ENCODE measurements around the gene SLK.

SLK gene

DNA sequence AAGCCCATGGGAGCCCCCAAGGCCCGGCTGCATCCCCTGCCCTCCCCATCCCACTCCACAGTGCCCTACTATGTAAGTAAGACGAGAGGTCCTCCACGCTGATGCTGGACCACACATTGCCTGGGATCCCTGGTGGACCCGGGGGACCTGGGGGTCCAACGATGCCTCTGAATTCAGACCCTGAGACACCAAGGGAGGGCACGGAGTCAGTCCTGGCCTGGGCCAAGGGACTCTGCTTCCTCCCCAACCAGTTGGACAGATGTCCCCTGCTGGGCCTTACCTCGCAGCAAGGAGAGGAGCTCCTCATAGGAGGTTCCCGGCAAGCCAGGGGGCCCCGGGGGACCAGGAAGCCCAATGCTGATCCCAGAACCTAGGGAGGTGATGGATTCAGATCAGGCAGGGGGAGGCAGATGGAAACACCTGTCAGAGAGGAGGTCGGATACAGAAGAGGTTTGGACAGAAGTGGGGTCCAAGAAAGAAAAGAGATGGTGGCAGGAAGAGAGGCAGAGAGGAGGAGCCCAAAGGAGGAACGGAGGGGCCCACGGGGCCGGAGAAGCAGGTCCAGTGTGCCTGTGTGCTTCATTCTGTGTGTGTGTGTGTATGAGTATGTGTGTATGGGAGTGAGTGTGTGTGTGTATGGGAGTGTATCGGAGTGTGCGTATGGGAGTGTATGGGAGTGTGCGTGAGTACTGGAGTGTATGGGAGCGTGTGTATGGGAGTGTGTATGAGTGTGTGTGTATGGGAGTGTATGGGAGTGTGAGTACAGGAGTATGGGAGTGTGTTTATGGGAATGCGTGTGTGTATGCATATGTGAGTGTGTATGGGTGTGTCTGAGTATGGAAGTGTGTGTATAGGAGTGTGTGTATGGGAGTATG lies 68.5 kb downstream of the SLK start:
- no peak for DNase-seq

- no peak for DNase-seq
These were observed 69.1 kb downstream of the SLK start for GRCh38 chr10:104036069-104036384.

- no peak for DNase-seq
These were observed 69.7 kb downstream of the SLK start for GRCh38 chr10:104036518-104037260.

DNA sequence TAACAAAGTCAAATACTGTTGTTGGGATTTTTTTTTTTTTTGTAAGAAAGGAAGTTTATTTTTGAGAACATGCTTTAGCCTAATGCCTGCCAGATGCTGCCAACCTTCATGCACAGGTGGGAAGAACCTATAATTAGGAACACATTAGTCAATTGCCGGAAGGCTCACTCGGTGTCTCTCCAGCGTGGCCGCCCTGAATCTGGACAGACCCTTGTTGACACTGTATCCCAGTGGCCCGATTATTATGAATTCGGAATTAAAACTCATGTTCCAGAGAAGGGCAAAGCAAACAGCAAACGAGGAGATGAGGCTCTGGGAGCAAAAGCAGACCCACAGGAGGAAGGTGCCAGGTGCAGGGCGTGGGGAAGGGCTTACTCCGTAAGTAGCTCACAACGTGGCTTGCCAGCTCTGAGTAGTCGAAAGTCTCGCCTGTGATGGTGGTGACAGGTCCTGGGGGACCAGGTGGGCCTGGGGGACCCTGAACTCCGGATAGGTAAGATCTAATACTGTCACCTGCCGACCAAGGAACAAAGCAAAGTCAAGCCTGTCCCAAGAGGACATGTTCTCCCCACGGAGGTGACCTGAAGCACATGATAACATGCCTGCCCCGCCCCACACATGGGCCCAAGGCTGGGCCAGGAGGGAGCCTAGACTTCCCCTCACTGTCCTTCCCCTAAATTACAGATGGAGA lies 70.5 kb downstream of the SLK start:
- no peak for DNase-seq

DNA sequence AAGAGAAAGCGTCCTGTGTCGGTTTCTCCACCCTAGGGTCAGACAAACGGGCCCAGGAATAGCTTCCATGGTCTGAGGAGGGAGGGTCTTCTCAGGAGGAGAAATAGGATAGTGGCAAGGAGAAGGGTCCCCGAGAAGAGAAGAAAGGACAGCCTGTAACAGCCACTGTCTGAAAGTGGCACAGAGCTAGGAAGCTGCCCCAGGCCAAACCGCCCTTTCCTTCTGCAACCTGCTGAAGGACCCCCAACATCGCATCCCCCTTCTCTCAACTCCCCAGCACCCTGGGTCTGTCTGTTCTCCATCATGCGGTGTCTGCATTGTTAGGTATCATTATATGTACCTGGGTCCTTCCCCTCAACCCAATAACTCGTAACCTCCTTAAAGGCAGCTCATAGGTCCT lies 71.6 kb downstream of the SLK start:
- no peak for DNase-seq

GRCh38 chr10:104038958-104039752 lies 72.2 kb downstream of the SLK start:
- no peak for DNase-seq

DNA sequence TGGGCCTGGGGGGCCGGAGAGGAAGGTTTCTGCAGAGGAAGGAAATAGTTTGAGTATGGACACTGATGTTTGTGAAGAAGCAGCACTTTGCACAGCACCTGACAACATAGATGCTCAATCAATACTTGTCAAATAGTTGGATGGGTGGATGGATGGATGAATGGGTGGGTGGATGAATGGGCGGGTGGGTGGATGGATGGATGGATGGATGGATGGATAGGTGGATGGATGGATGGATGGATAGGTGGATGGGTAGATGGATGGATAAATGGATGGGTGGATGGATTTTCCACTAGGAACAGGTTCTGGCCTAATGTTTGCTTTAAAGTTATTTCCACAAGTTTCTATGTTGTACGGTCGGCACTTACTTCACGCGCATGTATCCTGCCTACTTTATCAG lies 73.4 kb downstream of the SLK start:
- no peak for DNase-seq

- DNase-seq, result no peak
These were observed 74.2 kb downstream of the SLK start for GRCh38 chr10:104040862-104041789.

DNA sequence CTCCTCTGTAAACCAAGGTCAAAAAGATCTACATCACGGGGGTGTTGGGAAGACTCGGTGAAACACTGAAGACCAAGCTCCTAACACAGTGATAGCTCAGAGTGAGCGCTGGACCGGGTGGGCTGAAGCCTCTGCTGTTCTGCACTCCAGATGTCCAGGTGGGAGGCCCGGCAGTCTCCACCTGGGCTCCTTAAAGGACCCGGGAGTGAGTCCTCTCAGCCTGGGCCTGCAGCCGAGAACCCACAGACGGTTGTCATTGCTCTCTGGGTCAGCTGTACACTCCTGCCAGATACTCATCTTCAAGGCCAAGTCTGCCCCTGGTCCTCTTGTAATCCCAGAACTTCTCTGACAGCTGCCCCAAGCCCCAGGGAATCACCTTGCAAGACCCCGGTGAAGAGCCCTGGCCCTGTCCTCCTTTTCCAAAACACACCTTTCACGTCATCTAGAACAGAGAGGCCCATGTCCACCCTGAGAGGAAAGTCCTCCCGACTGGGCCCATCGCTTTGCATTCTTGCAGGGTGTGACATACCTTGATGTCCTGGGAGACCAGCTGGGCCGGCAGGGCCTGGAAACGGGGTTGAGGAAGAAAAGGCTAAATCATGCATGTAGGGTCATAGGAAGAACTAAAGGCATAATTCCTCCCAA lies 75.1 kb downstream of the SLK start:
- no peak for DNase-seq

GRCh38 chr10:104043185-104043830 lies 76.4 kb downstream of the SLK start:
- DNase-seq, result no peak

GRCh38 chr10:104043854-104044253 lies 76.9 kb downstream of the SLK start:
- no peak for DNase-seq

GRCh38 chr10:104045151-104046089 lies 78.5 kb downstream of the SLK start:
- no peak for DNase-seq

DNA sequence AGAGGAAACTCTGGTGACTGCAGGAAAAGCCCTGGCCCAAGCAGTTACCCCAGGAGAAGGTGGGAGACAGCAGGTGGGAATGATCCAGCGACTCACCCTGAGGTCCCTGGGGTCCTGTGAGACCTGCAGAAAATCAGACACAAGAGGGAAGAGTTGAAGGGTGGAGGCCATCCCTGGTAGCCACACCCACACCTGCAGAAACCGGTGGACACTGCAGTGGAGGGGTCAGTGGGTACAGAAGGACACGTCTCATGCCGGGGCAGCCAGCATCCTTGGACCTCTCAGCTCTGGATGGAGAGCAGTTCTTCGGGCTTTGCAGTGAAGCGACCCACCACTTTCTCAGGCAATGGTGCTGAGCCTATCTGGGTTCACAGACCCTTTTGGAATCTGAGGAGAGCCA lies 79.7 kb downstream of the SLK start:
- DNase-seq, result no peak

- DNase-seq, result no peak
These were observed 82.7 kb downstream of the SLK start for GRCh38 chr10:104049504-104050250.

- DNase-seq, result no peak
These were observed 85.5 kb downstream of the SLK start for GRCh38 chr10:104052431-104052830.

DNA sequence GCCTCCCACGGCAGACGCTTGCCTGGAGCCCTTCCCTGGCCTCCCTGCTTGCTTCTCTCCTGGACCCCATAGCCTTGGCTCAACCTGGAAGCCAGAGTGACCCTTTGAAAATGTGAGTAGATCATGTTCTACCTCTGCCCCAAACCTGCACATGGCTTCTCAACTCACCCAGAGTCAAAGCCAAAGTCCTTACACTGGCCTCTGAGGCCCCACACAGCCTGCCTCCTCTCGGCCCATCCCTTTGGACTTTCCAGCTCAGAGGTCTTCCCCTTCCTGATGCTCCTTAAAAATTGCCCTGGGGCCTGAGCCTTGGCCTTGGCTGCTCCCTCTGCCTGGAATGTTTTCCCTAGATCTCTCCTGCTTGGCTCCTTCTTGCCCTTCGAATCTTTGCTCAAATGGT lies 86.3 kb downstream of the SLK start:
- DNase-seq, result no peak

DNA sequence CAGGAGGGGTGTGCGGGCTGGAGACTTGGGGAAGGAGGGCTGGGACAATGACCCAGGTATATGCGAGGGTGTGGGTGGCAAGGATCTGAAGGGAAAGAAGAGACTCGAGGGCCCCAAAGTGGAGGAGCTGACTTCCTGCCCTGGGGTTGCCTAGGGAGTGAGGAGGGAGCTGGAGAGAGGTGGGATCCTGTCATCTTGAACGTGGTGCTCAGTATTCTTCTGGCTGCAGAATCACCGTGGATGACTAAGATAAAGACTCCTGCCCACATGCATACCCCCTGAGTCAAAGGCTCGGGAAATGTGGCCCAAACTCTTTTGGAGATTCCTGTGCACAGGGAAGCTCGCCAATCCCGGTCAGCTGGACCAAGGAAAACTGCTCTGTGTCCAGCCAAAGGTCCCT lies 87.5 kb downstream of the SLK start:
- no peak for DNase-seq

DNA sequence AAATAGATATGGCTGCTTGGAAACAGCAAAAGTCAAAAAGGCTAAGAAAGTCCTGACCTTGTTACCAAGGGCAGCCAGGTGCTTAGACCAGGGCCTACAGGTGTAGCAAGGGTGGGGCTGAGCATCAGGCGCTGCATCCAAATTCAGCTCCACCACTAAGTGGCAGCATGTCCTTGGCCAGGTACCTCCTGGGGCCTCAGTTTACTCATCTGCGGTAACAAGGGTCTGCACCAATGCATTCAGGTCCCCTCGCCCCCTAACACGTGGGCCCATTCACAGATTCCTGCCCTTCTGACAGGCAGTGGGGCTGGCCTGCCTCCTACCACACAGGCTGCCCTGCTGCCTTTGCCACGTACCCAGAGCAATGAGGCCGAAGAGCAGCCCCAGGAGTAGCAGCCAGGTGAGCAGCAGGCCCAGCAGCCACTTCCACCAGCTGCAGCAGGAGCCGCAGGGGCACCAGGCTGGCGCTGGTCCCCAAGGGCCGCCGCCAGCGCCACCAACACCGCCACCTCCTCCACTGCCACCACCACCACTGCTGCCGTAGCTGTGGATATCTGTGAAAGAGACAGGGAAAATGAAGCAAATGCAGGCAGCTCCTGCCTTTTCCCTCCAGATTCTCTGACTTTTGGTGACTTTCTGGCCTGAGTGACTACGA lies 89.8 kb downstream of the SLK start:
- no peak for DNase-seq
